ENCODE results near the gene TAS1R2.

DNA sequence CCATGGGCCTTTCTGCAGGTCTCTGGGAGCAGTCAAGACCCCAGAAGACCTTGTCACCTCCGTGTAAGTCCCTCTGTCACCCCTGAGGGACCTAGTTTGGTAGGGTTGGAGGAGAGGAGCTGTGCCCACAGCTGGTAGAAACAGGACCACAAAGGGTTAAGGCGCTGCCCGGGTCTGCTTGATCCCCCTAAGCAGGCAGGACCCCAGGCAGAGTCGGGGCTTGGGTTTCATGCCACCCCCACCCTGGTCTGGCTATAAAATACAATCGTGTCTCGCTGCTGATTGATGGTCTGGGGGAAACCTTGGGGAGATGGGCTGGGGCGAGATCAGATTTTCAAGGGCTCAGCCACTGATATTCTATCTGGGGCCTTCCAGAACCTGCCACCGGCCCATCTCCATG, 50.9 kb downstream of the TAS1R2 start:
- TF ChIP-seq POLR2AphosphoS5 (IDR thresholded peaks at IDR 0.05; ENCODE audit: low read depth, low read length) (no peak), YY1 (IDR thresholded peaks at IDR 0.05; ENCODE audit: low read depth) (no peak), SIN3A (IDR thresholded peaks at IDR 0.05; ENCODE audit: borderline replicate concordance, low read depth, low read length) (no peak), TCF12 (IDR thresholded peaks at IDR 0.05) (no peak), EZH2phosphoT487 (IDR thresholded peaks at IDR 0.05; ENCODE audit: borderline replicate concordance, low read depth) (no peak), EP300 (IDR thresholded peaks at IDR 0.05; ENCODE audit: borderline replicate concordance in 1 of 2, low read depth in 1 of 2, low read length in 1 of 2) (no peak), RFX5 (IDR thresholded peaks at IDR 0.05; ENCODE audit: low read length) (no peak), GABPA (IDR thresholded peaks at IDR 0.05; ENCODE audit: low read depth) (no peak), FOXM1 (IDR thresholded peaks at IDR 0.05; ENCODE audit: low read depth) (no peak), NFIC (IDR thresholded peaks at IDR 0.05; ENCODE audit: borderline replicate concordance) (no peak), JUND (IDR thresholded peaks at IDR 0.05) (no peak)
- TF ChIP-seq, protein P1, sequence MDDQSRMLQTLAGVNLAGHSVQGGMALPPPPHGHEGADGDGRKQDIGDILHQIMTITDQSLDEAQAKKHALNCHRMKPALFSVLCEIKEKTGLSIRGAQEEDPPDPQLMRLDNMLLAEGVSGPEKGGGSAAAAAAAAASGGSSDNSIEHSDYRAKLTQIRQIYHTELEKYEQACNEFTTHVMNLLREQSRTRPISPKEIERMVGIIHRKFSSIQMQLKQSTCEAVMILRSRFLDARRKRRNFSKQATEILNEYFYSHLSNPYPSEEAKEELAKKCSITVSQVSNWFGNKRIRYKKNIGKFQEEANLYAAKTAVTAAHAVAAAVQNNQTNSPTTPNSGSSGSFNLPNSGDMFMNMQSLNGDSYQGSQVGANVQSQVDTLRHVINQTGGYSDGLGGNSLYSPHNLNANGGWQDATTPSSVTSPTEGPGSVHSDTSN (IDR thresholded peaks at IDR 0.05): no peak
- TF ChIP-seq, protein P2, sequence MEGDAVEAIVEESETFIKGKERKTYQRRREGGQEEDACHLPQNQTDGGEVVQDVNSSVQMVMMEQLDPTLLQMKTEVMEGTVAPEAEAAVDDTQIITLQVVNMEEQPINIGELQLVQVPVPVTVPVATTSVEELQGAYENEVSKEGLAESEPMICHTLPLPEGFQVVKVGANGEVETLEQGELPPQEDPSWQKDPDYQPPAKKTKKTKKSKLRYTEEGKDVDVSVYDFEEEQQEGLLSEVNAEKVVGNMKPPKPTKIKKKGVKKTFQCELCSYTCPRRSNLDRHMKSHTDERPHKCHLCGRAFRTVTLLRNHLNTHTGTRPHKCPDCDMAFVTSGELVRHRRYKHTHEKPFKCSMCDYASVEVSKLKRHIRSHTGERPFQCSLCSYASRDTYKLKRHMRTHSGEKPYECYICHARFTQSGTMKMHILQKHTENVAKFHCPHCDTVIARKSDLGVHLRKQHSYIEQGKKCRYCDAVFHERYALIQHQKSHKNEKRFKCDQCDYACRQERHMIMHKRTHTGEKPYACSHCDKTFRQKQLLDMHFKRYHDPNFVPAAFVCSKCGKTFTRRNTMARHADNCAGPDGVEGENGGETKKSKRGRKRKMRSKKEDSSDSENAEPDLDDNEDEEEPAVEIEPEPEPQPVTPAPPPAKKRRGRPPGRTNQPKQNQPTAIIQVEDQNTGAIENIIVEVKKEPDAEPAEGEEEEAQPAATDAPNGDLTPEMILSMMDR (IDR thresholded peaks at IDR 0.05): no peak
- TF ChIP-seq, protein P3, sequence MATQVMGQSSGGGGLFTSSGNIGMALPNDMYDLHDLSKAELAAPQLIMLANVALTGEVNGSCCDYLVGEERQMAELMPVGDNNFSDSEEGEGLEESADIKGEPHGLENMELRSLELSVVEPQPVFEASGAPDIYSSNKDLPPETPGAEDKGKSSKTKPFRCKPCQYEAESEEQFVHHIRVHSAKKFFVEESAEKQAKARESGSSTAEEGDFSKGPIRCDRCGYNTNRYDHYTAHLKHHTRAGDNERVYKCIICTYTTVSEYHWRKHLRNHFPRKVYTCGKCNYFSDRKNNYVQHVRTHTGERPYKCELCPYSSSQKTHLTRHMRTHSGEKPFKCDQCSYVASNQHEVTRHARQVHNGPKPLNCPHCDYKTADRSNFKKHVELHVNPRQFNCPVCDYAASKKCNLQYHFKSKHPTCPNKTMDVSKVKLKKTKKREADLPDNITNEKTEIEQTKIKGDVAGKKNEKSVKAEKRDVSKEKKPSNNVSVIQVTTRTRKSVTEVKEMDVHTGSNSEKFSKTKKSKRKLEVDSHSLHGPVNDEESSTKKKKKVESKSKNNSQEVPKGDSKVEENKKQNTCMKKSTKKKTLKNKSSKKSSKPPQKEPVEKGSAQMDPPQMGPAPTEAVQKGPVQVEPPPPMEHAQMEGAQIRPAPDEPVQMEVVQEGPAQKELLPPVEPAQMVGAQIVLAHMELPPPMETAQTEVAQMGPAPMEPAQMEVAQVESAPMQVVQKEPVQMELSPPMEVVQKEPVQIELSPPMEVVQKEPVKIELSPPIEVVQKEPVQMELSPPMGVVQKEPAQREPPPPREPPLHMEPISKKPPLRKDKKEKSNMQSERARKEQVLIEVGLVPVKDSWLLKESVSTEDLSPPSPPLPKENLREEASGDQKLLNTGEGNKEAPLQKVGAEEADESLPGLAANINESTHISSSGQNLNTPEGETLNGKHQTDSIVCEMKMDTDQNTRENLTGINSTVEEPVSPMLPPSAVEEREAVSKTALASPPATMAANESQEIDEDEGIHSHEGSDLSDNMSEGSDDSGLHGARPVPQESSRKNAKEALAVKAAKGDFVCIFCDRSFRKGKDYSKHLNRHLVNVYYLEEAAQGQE (IDR thresholded peaks at IDR 0.05; ENCODE audit: low read depth, low read length): no peak
